Effector CD8-positive, alpha-beta T cell (primary cell): ENCODE results near the gene SMPD4.
"Not testable (repeated sequence)": the region's sequence is repeated elsewhere in the genome, so short reads cannot be mapped to it uniquely, and the experiment has no call there.

ENCODE experiments used
- DNase-seq: peaks from one replicate; lab custom pipeline; 2025; lab: John Stamatoyannopoulos, UW

Gene SMPD4

GRCh38 chr2:130159376-130159775 is 22.0 kb downstream of the SMPD4 start:
- not testable (repeated sequence) for DNase-seq

DNA sequence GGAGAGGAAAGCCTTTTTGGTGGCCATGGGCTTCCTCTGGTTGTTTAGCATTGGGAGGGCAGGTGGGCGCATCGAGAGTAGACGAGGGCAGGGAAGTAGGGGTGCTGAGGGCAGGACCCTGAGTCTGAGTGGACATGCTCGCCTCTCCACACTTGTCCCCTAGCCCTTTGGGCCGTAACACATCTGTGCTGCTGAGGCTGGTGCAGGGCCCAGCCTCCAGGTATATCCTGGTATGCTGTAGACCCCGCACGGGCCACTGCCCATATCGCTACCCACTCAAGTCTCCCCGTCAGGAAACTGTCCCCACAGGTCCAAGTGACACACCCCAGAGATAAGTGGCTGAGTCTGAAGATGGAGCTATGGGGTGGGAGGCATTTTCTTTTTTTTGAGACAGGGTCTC is 22.8 kb downstream of the SMPD4 start:
- DNase-seq = no peak

- not testable (repeated sequence) for DNase-seq
These were observed 23.4 kb downstream of the SMPD4 start for GRCh38 chr2:130157825-130158514.

DNA sequence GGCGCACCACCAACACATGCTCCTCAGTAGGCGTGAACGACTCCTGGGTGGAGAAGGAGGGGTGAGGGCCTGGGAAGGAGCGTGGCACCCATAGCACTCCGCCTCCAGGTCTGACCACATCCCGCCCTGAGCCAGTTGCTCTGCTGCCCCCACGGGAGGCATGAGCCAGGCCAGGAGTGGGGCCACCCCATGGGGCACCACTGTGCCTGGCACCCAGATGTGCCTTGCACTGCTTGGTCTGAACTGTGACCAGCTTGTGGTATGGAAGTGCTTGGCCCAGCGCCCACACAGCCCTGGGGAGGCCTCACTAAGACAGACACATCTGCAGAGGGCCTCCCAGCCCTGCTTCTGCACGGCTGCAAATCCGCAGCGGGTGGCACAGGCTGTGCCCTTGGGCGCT is 24.0 kb downstream of the SMPD4 start:
- not testable (repeated sequence) for DNase-seq

- DNase-seq = no peak
These were observed 24.8 kb downstream of the SMPD4 start for GRCh38 chr2:130156624-130157004.

DNA sequence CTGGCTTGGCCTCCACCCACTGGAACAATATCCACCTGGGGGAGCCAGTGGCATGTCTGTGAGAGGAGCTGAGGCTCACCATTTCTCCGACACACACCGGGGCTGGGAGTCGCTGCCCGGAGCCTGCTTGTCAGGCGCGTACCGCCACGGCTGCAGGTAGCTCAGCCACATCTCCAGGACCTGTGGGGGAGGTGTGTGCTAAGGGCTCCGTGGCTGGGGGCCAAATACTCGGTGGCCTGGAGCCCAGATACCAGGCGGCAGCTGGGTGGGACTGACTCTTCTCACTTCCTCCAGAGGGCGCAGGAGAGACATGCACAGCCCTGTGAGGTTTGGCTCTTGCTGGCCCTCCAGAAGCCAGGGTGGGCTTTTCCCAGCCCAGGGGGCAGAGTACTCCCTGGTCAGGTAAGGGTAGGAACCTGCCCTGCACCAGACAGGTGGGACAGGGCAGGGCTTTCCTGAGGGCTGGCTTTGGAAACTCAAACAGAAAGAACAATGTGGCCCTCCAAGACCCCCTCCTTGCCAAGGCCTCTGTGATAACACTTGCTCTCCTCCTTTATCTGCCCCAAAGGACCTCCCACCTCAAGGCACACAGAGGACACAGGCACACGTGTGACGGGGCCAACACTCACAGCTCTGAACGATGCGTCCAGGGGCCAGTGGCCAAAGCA is 25.3 kb downstream of the SMPD4 start:
- not testable (repeated sequence) for DNase-seq

GRCh38 chr2:130154773-130155765 is 26.3 kb downstream of the SMPD4 start:
- no peak for DNase-seq

GRCh38 chr2:130154423-130154770 is 27.0 kb downstream of the SMPD4 start:
- not testable (repeated sequence) for DNase-seq

GRCh38 chr2:130153721-130154422 is 27.5 kb downstream of the SMPD4 start:
- DNase-seq = not testable (repeated sequence)

DNA sequence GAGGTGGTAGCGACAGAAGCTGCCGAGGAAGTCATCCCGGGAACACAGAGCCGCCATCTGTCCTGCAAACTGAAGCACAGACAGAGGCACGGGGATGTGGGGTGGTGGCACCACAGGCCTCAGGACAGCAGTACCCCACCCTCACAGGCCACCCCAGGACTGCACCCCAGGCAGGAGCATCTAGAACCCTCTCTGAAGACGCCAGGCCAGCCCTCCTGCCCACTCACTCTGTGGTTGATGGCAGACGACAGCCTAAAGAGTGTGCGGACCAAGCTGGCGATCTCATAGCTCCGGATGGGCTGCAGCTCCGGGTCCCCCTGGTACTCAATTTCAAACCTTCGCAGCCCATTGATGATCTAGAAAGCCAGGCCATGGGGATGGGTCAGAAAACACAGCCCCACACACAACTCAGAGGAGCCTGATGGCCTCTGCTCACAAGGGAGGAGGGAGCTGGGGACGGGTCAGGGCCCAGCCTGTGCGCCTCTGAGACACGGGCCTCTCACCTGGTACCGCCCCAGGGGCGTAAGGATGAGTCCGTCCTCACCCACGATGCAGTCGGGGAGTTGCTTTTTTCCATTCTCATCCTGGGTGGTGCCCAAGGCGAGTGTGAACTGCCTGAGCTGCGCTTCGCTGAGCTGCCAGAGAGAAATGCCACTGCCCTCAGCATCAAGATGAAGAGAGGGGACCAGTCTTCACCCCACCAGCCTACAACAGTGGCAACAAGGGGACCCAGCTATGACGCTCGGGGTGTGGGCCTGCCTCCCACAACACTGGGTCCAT is 28.4 kb downstream of the SMPD4 start:
- no peak for DNase-seq

DNA sequence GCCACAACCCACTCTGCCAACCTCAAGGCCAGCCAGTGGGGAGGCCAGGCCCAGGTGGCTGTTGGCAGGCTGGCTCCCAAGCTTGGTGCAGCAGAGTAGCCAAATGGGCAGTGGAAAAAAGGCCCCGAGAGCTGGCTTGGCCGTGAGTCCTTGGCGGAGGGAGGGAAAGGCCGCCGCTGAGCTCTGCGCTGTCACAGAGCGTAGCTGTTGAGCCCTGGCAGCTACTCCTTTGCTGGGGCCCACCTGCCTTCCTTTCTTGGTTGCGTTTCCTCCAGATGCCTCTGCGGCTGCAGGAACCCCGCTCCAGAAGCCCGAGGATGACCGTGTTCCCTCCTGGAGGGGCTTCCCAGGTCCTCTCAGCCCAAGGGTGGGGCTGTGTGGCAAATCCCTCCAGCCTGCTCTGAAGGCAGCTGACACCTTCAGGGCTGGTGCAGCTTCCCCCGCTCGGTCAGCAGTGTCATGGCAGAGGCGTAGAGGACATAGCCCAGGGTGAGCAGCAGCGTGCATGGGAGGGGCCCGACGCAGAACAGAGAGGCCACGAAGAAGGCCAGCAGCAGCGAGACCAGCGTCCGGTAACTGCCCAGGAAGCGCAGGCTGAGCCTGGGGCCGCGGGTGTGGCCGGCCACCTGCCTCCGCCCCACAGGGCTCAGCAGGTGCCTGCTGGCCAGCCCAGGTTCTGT is 29.1 kb downstream of the SMPD4 start:
- not testable (repeated sequence) for DNase-seq

DNA sequence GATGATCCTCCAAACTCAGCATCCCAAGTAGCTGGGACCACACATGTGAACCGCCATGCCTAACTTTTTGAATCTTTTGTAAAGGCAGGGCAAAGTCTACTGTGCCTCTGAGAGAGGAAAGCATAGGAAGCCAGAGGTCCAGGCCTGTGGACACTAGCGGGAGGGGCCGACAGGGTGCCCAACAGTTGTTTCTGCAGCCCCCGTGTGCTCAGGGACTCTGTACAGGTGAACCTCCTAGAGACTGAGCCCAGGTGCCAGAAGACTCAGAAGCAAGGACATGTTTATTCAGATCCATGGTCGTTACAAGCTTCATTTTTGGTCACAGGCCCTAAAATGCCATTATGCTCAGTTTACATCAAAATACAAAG is 30.3 kb downstream of the SMPD4 start:
- DNase-seq = not testable (repeated sequence)

- DNase-seq = no peak
These were observed 30.9 kb downstream of the SMPD4 start for GRCh38 chr2:130150181-130151144.

DNA sequence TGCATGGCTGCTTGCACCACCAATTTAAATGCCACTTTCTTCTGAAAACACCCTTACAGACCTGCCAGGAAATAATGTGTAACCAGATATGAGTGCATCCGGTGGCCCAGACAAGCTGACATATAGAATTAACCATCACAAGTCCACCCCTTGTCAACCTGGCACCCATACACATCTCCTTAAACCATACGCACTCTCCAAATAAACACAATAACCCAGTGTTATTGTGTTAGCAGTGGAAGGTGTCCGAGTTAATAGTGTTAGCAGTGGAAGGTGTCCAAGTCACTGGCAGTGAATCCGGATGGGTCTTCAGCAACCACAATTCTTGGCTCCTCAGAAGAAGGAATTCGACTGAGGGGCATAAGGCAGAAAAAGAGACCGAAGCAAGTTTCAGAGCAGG is 32.9 kb downstream of the SMPD4 start:
- DNase-seq = not testable (repeated sequence)

- peak; percentile 31 for DNase-seq
These were observed 36.4 kb downstream of the SMPD4 start, which contains the start of gene CCDC74B for GRCh38 chr2:130145006-130145414. Gene CCDC74B (minus strand): TSS chr2:130145112. CDS start chr2:130144996, 116 bp downstream.

DNA sequence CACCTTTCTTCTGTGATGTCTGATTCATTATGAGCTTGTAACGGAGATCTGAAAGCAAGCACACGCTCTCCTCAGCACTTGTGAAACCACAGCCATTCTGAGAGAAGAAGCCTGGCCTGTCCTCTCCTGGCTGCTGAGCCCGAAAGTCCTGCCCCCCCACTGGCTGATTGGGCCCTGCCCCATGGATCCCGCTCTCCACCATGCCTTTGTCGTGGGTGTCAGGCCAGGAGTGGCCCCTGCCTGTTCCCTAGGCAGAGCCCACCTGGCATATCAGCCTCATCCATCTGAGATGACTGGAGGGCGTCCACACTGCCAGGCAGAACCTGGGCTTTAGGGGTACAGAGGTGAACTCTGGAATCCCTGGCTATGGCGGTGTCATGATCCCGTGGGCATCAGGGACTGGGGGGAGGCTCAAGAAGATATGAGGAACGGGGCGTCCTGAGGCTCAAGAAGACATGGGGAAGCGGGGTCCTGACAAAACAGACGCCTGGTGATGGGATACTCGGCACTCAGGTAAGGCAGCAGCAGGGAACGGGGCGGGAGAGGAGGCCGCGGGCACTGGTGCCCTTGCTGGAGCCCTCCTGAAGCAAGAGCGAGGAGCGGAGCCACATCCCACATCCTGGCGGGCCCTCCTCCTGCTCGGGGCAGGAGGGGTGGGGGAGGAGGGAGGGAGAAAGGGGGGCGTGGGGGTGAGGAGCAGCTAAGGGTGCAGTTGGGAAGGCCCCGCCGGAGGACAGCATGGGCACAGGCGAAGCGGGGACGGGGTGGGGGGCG is 37.9 kb downstream of the SMPD4 start:
- not testable (repeated sequence) for DNase-seq

DNA sequence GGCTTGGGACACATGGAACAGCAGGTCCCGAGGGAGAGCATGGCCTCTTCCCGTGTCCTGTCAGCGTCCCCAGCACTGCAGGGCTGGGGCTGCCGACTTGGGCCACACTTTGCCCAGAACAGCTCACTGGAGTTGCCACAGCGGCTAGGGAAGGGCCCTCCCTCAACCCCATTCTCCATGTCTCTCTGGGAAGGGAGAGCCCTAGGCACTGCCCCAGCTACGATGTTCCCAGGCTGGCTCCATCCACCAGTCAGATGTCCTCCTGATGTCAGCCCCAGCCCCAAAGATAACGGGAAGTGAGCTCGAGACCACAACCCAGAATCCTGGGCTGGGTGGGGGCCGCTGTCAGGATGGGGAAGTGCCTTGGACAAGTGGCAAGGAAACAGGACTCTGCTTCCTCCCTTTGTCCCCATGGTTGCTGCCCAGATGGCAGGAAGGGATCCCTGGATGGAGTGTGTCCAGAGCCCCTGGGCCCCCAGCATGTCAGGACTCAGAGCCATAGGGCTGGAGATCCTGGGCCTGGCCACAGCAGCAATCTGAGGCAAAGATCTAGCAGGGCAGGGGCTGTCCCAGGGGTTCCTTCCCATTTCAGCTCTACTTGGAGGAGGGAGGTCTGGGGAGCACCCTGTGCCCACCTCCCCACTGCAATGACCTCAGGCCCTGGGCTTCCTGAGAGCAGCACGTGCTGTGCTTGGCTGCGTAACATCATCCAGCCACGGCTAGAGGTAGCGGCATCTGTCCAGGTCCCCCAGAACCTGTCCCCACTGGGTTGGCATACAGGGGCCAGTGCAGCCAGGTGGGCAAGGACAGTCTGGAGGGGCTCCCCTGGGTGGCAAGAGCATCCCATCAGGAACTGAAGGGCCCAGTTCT is 38.8 kb downstream of the SMPD4 start:
- not testable (repeated sequence) for DNase-seq
